ENCODE data around the gene CLEC2D. TPM values are rescaled to one million over a fixed set of nuclear protein-coding genes. Genes with fewer than 3 reads are reported as not detected.
"Not testable (repeated sequence)": the region's sequence is repeated elsewhere in the genome, so short reads cannot be mapped to it uniquely, and the experiment has no call there.

Gene CLEC2D
- total and polyA plus RNA-seq, 4 experiments from 2014 or later: 241 to 297 (median 291) TPM

- Mint-ChIP-seq H3K36me3 (peaks cover 74 to 84% of the 10 kb centered on the region in 2 donors), H3K27ac (peak overlapping the region in 4 of 7 donors; percentile 43 to 82 (median 64)), H3K9me3 (peaks cover 0 to 54% (median 37%) of the 10 kb centered on the region in 8 donors), H3K4me1 (peaks cover 30 to 62% (median 38%) of the 10 kb centered on the region in 4 donors)
- H3K27ac ChIP-seq (ENCODE audit: low read depth, low read length); H3K4me3 ChIP-seq (ENCODE audit: low read length in 2 of 2); DNase-seq; CTCF ChIA-PET (ENCODE audit: partially characterized antibody); H3K9me3 ChIP-seq (ENCODE audit: control insufficient read depth in 1 of 2, low read length in 2 of 2); H3K4me3 Mint-ChIP-seq; intact Hi-C loops (cut with micrococcal nuclease); H3K27me3 ChIP-seq (ENCODE audit: insufficient read depth, low read length); H3K27me3 Mint-ChIP-seq: not testable (repeated sequence)
- Histone ChIP-seq H3K36me3 (ENCODE audit: insufficient read depth, low read length) (peaks cover 44% of the 10 kb centered on the region), H3K4me1 (ENCODE audit: insufficient read depth, low read length) (peaks cover 31% of the 10 kb centered on the region)
- POLR2A ChIA-PET (ENCODE audit: partially characterized antibody): interaction anchor here (0.8 kb wide), 1 partner anchor 47 kb away, joined by 4 read pairs; no protein-coding TSS in a partner anchor
Measured at GRCh38 chr12:9695150-9695549, 25.6 kb downstream of the CLEC2D start.

GRCh38 chr12:9695661-9696060, 26.1 kb downstream of the CLEC2D start:
- H3K9me3 ChIP-seq (ENCODE audit: control insufficient read depth in 1 of 2, low read length in 2 of 2); H3K27me3 Mint-ChIP-seq; H3K27ac ChIP-seq (ENCODE audit: low read depth, low read length); H3K4me3 ChIP-seq (ENCODE audit: low read length in 2 of 2); intact Hi-C loops (cut with micrococcal nuclease); H3K27me3 ChIP-seq (ENCODE audit: insufficient read depth, low read length); DNase-seq; CTCF ChIA-PET (ENCODE audit: partially characterized antibody): not testable (repeated sequence)
- peak overlapping the region in 1 of 8 donors; percentile 24 for H3K4me3 Mint-ChIP-seq
- H3K4me1 ChIP-seq (ENCODE audit: insufficient read depth, low read length): peaks cover 37% of the 10 kb centered on the region
- peak overlapping the region in 6 of 7 donors; percentile 49 to 87 (median 64) for H3K27ac Mint-ChIP-seq
- POLR2A ChIA-PET (ENCODE audit: partially characterized antibody): interaction anchor here (0.8 kb wide), 1 partner anchor 48 kb away, joined by 4 read pairs; no protein-coding TSS in a partner anchor
- H3K9me3 Mint-ChIP-seq: peaks cover 0 to 59% (median 41%) of the 10 kb centered on the region in 8 donors
- H3K36me3 Mint-ChIP-seq: peaks cover 71 to 82% of the 10 kb centered on the region in 2 donors
- H3K36me3 ChIP-seq (ENCODE audit: insufficient read depth, low read length): peaks cover 42% of the 10 kb centered on the region
- peaks cover 34 to 67% (median 43%) of the 10 kb centered on the region in 4 donors for H3K4me1 Mint-ChIP-seq

- H3K27me3 Mint-ChIP-seq: no peaks in the 10 kb centered on the region
Measured at GRCh38 chr12:9697619-9698018, 28.1 kb downstream of the CLEC2D start.

GRCh38 chr12:9698681-9699080, 29.2 kb downstream of the CLEC2D start:
- no peak overlapping the region for H3K27ac ChIP-seq (ENCODE audit: low read depth, low read length)
- H3K4me1 Mint-ChIP-seq: peaks cover 46 to 72% (median 54%) of the 10 kb centered on the region in 4 donors

More at GRCh38 chr12:9697619-9698018, 28.1 kb downstream of the CLEC2D start:
- Histone ChIP-seq H3K27ac (ENCODE audit: low read depth, low read length) (no peak overlapping the region), H3K4me3 (ENCODE audit: low read length in 2 of 2) (no peak overlapping the region), H3K27me3 (ENCODE audit: insufficient read depth, low read length) (no peaks in the 10 kb centered on the region), H3K9me3 (ENCODE audit: control insufficient read depth in 1 of 2, low read length in 2 of 2) (peaks cover 0 to 3% of the 10 kb centered on the region in 2 donors), H3K36me3 (ENCODE audit: insufficient read depth, low read length) (peaks cover 28% of the 10 kb centered on the region), H3K4me1 (ENCODE audit: insufficient read depth, low read length) (peaks cover 45% of the 10 kb centered on the region)
- H3K27ac Mint-ChIP-seq: peak overlapping the region in 4 of 7 donors; percentile 30 to 87 (median 40)
- DNase-seq: no peak
- ChIA-PET POLR2A (ENCODE audit: partially characterized antibody) (interaction anchor here (0.7 to 7.7 kb wide), 9 partner anchors 10 to 62 kb away, joined by 3 to 182 read pairs (median 8); partner anchors contain the start of gene CLEC2D), CTCF (ENCODE audit: partially characterized antibody) (interaction anchor here (0.5 to 3.9 kb wide), 3 partner anchors 10 to 27 kb away, joined by 3 to 31 read pairs (median 15); no protein-coding TSS in a partner anchor)
- peaks cover 45 to 71% (median 51%) of the 10 kb centered on the region in 4 donors for H3K4me1 Mint-ChIP-seq
- peaks cover 0 to 61% (median 45%) of the 10 kb centered on the region in 8 donors for H3K9me3 Mint-ChIP-seq
- intact Hi-C loops (cut with micrococcal nuclease): no loop called here
- H3K36me3 Mint-ChIP-seq: peaks cover 56 to 67% of the 10 kb centered on the region in 2 donors
- peak overlapping the region in 1 of 8 donors; percentile 17 for H3K4me3 Mint-ChIP-seq

GRCh38 chr12:9699269-9699897, 29.9 kb downstream of the CLEC2D start:
- H3K4me1 Mint-ChIP-seq: peaks cover 49 to 73% (median 55%) of the 10 kb centered on the region in 4 donors
- peaks cover 57% of the 10 kb centered on the region for H3K4me1 ChIP-seq (ENCODE audit: insufficient read depth, low read length)
- H3K27ac ChIP-seq (ENCODE audit: low read depth, low read length): no peak overlapping the region
- H3K36me3 ChIP-seq (ENCODE audit: insufficient read depth, low read length): peaks cover 12% of the 10 kb centered on the region
- H3K27me3 ChIP-seq (ENCODE audit: insufficient read depth, low read length): no peaks in the 10 kb centered on the region
- peaks cover 44 to 51% of the 10 kb centered on the region in 2 donors for H3K36me3 Mint-ChIP-seq
- peaks cover 0 to 3% of the 10 kb centered on the region in 2 donors for H3K9me3 ChIP-seq (ENCODE audit: control insufficient read depth in 1 of 2, low read length in 2 of 2)
- no peak overlapping the region for H3K4me3 ChIP-seq (ENCODE audit: low read length in 2 of 2)
- peak overlapping the region in 2 of 8 donors; percentile 22 to 33 for H3K4me3 Mint-ChIP-seq
- POLR2A ChIA-PET (ENCODE audit: partially characterized antibody): interaction anchor here (1.2 to 7.7 kb wide), 12 partner anchors 9 to 66 kb away, joined by 3 to 182 read pairs (median 18); partner anchors contain the start of gene CLEC2D
- no peak for DNase-seq
- H3K27ac Mint-ChIP-seq: peak overlapping the region; percentile 18 to 87 (median 49)
- H3K27me3 Mint-ChIP-seq: no peaks in the 10 kb centered on the region
- H3K9me3 Mint-ChIP-seq: peaks cover 0 to 61% (median 44%) of the 10 kb centered on the region in 8 donors
- CTCF ChIA-PET (ENCODE audit: partially characterized antibody): interaction anchor here (1.1 to 3.9 kb wide), 9 partner anchors 9 to 64 kb away, joined by 3 to 31 read pairs (median 5); partner anchors contain the start of gene CLEC2D
- intact Hi-C loops (cut with micrococcal nuclease): no loop called here

More at GRCh38 chr12:9698681-9699080, 29.2 kb downstream of the CLEC2D start:
- Mint-ChIP-seq H3K4me3 (peak overlapping the region in 2 of 8 donors; percentile 2 to 3), H3K27ac (peak overlapping the region; percentile 18 to 87 (median 66)), H3K27me3 (no peaks in the 10 kb centered on the region), H3K36me3 (peaks cover 48 to 57% of the 10 kb centered on the region in 2 donors), H3K9me3 (peaks cover 0 to 61% (median 45%) of the 10 kb centered on the region in 8 donors)
- CTCF ChIA-PET (ENCODE audit: partially characterized antibody): interaction anchor here (1.4 to 3.9 kb wide), 6 partner anchors 9 to 64 kb away, joined by 3 to 31 read pairs (median 7); partner anchors contain the start of gene CLEC2D
- POLR2A ChIA-PET (ENCODE audit: partially characterized antibody): interaction anchor here (0.9 to 7.7 kb wide), 8 partner anchors 9 to 60 kb away, joined by 3 to 182 read pairs (median 19); partner anchors contain the start of gene CLEC2D
- intact Hi-C loops (cut with micrococcal nuclease): no loop called here
- Histone ChIP-seq H3K36me3 (ENCODE audit: insufficient read depth, low read length) (peaks cover 18% of the 10 kb centered on the region), H3K4me1 (ENCODE audit: insufficient read depth, low read length) (peaks cover 56% of the 10 kb centered on the region), H3K27me3 (ENCODE audit: insufficient read depth, low read length) (no peaks in the 10 kb centered on the region), H3K4me3 (ENCODE audit: low read length in 2 of 2) (no peak overlapping the region), H3K9me3 (ENCODE audit: control insufficient read depth in 1 of 2, low read length in 2 of 2) (peaks cover 0 to 3% of the 10 kb centered on the region in 2 donors)
- DNase-seq: no peak

- POLR2A ChIA-PET (ENCODE audit: partially characterized antibody): interaction anchor here (1.2 to 7.7 kb wide), 12 partner anchors 8 to 66 kb away, joined by 3 to 182 read pairs (median 18); partner anchors contain the start of gene CLEC2D
- DNase-seq: no peak
- Histone ChIP-seq H3K4me1 (ENCODE audit: insufficient read depth, low read length) (peaks cover 57% of the 10 kb centered on the region), H3K27ac (ENCODE audit: low read depth, low read length) (no peak overlapping the region), H3K27me3 (ENCODE audit: insufficient read depth, low read length) (no peaks in the 10 kb centered on the region), H3K4me3 (ENCODE audit: low read length in 2 of 2) (no peak overlapping the region), H3K9me3 (ENCODE audit: control insufficient read depth in 1 of 2, low read length in 2 of 2) (peaks cover 0 to 3% of the 10 kb centered on the region in 2 donors), H3K36me3 (ENCODE audit: insufficient read depth, low read length) (peaks cover 5% of the 10 kb centered on the region)
- H3K4me3 Mint-ChIP-seq: peak overlapping the region in 2 of 8 donors; percentile 74 to 78
- intact Hi-C loops (cut with micrococcal nuclease): loop anchor here (2.0 kb wide), 1 partner anchor 13 kb away; no protein-coding TSS in a partner anchor
- H3K27me3 Mint-ChIP-seq: no peaks in the 10 kb centered on the region
- CTCF ChIA-PET (ENCODE audit: partially characterized antibody): interaction anchor here (1.1 to 3.9 kb wide), 9 partner anchors 8 to 65 kb away, joined by 3 to 31 read pairs (median 5); partner anchors contain the start of gene CLEC2D
- H3K9me3 Mint-ChIP-seq: peaks cover 0 to 59% (median 42%) of the 10 kb centered on the region in 8 donors
- H3K27ac Mint-ChIP-seq: peak overlapping the region; percentile 18 to 97 (median 87)
- peaks cover 37 to 45% of the 10 kb centered on the region in 2 donors for H3K36me3 Mint-ChIP-seq
- H3K4me1 Mint-ChIP-seq: peaks cover 52 to 74% (median 59%) of the 10 kb centered on the region in 4 donors
Measured at GRCh38 chr12:9699898-9700605, 30.5 kb downstream of the CLEC2D start.
